ENCODE measurements around the gene DNAI1.

DNA sequence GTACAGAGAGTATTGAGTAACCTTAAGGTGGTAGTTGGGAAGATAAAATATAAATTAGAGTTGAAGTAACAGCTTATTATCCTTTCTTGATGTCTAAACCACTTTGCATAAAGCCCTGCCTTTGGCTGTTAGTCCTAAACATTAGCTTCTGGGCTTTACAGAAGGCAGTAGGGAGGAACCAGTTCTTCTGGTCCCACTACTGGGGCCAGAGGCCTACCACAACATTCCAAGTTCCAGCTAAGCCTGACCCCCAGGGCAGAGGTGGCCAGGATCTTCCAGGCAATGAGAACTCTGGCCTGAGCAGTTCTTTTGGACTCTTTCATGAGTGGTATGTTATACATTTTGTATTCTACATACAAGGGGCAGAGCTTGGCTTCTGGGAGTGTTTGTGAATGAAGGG is 26.1 kb downstream of the DNAI1 start:
- TF ChIP-seq, protein P1, sequence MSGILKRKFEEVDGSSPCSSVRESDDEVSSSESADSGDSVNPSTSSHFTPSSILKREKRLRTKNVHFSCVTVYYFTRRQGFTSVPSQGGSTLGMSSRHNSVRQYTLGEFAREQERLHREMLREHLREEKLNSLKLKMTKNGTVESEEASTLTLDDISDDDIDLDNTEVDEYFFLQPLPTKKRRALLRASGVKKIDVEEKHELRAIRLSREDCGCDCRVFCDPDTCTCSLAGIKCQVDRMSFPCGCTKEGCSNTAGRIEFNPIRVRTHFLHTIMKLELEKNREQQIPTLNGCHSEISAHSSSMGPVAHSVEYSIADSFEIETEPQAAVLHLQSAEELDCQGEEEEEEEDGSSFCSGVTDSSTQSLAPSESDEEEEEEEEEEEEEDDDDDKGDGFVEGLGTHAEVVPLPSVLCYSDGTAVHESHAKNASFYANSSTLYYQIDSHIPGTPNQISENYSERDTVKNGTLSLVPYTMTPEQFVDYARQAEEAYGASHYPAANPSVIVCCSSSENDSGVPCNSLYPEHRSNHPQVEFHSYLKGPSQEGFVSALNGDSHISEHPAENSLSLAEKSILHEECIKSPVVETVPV (CRISPR knock-in tag; IDR thresholded peaks at IDR 0.05): no peak
- TF ChIP-seq, protein P2, sequence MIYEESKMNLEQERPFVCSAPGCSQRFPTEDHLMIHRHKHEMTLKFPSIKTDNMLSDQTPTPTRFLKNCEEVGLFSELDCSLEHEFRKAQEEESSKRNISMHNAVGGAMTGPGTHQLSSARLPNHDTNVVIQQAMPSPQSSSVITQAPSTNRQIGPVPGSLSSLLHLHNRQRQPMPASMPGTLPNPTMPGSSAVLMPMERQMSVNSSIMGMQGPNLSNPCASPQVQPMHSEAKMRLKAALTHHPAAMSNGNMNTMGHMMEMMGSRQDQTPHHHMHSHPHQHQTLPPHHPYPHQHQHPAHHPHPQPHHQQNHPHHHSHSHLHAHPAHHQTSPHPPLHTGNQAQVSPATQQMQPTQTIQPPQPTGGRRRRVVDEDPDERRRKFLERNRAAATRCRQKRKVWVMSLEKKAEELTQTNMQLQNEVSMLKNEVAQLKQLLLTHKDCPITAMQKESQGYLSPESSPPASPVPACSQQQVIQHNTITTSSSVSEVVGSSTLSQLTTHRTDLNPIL (CRISPR knock-in tag; IDR thresholded peaks at IDR 0.05; ENCODE audit: low read depth): no peak
- TF ChIP-seq, protein P3, sequence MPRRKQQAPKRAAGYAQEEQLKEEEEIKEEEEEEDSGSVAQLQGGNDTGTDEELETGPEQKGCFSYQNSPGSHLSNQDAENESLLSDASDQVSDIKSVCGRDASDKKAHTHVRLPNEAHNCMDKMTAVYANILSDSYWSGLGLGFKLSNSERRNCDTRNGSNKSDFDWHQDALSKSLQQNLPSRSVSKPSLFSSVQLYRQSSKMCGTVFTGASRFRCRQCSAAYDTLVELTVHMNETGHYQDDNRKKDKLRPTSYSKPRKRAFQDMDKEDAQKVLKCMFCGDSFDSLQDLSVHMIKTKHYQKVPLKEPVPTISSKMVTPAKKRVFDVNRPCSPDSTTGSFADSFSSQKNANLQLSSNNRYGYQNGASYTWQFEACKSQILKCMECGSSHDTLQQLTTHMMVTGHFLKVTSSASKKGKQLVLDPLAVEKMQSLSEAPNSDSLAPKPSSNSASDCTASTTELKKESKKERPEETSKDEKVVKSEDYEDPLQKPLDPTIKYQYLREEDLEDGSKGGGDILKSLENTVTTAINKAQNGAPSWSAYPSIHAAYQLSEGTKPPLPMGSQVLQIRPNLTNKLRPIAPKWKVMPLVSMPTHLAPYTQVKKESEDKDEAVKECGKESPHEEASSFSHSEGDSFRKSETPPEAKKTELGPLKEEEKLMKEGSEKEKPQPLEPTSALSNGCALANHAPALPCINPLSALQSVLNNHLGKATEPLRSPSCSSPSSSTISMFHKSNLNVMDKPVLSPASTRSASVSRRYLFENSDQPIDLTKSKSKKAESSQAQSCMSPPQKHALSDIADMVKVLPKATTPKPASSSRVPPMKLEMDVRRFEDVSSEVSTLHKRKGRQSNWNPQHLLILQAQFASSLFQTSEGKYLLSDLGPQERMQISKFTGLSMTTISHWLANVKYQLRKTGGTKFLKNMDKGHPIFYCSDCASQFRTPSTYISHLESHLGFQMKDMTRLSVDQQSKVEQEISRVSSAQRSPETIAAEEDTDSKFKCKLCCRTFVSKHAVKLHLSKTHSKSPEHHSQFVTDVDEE (CRISPR knock-in tag; IDR thresholded peaks at IDR 0.05): no peak
- TF ChIP-seq ZNF8 (CRISPR knock-in tag; IDR thresholded peaks at IDR 0.05) (no peak), TCF4 (CRISPR knock-in tag; IDR thresholded peaks at IDR 0.05; ENCODE audit: borderline replicate concordance) (no peak), PPARA (CRISPR knock-in tag; IDR thresholded peaks at IDR 0.05; ENCODE audit: borderline replicate concordance) (no peak), SNAI2 (CRISPR knock-in tag; IDR thresholded peaks at IDR 0.05) (no peak), ZFP30 (CRISPR knock-in tag; IDR thresholded peaks at IDR 0.05) (no peak)
- TF ChIP-seq, protein P4, sequence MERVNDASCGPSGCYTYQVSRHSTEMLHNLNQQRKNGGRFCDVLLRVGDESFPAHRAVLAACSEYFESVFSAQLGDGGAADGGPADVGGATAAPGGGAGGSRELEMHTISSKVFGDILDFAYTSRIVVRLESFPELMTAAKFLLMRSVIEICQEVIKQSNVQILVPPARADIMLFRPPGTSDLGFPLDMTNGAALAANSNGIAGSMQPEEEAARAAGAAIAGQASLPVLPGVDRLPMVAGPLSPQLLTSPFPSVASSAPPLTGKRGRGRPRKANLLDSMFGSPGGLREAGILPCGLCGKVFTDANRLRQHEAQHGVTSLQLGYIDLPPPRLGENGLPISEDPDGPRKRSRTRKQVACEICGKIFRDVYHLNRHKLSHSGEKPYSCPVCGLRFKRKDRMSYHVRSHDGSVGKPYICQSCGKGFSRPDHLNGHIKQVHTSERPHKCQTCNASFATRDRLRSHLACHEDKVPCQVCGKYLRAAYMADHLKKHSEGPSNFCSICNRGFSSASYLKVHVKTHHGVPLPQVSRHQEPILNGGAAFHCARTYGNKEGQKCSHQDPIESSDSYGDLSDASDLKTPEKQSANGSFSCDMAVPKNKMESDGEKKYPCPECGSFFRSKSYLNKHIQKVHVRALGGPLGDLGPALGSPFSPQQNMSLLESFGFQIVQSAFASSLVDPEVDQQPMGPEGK (CRISPR knock-in tag; IDR thresholded peaks at IDR 0.05; ENCODE audit: borderline replicate concordance): no peak

All from SK-N-SH treated with all-trans-retinoic acid at 6 μM for 48 hours (cell line).